ENCODE results near the gene CASS4.

The CASS4 gene

DNA sequence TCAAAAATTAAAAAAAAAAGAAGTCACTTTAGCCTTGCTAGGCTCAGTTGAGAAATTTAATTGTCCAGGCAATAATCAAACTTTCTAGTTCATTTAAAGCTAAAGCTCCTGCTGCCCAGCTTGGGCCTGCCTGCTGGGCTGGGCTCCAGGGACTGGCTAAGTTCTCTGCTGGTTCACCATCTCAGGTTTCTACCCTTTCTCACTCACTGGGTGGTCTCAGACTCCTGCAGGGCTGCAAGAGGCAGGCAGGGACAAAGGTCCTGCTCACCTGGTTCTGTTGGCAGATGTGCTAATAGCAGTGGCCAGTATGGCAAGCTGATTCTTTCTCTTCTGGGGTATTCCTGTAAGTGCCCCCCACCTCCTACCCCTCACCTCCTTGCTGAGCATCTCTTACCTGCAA is 35.2 kb downstream of the CASS4 start:
- DNase-seq (ENCODE audit: low read depth): no peak

DNA sequence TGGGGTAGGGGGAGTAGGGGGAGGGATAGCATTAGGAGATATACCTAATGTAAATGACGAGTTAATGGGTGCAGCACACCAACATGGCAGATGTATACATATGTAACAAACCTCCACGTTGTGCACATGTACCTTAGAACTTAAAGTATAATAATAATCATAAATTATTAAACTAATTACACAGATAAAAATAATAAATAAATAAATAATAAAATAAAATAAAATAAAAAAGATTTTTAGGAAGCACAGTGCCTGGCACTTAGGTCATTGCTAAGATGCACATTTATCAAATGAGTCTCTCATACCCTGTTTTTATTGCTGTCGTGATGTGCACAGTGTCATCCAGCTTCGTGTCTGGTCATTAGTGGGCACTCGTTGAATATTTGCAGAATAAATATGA is 37.4 kb downstream of the CASS4 start:
- DNase-seq (ENCODE audit: low read depth): no peak

- no peak for DNase-seq (ENCODE audit: low read depth)
These were observed 39.2 kb downstream of the CASS4 start for GRCh38 chr20:56451056-56451765.

DNA sequence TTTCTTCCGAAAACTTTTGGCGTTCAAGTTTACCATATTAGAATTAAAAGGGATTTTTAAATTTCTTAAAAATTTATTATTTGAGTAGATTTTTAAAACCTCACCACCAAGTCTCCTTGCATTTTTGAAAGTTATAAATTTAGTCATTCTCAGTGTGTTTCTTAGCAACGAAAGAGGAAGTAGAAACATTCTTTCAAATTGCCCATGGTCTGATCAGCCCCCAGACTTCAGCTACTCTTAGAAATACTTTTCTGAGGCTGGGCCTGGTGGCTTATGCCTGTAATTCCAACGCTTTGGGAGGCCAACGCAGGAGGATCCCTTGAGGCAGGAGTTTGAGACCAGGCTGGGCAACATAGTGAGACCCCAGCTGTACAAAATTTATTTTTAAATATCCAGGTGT is 41.3 kb downstream of the CASS4 start:
- DNase-seq (ENCODE audit: low read depth): no peak

- DNase-seq (ENCODE audit: low read depth): no peak
These were observed 42.7 kb downstream of the CASS4 start for GRCh38 chr20:56454754-56455153.

DNA sequence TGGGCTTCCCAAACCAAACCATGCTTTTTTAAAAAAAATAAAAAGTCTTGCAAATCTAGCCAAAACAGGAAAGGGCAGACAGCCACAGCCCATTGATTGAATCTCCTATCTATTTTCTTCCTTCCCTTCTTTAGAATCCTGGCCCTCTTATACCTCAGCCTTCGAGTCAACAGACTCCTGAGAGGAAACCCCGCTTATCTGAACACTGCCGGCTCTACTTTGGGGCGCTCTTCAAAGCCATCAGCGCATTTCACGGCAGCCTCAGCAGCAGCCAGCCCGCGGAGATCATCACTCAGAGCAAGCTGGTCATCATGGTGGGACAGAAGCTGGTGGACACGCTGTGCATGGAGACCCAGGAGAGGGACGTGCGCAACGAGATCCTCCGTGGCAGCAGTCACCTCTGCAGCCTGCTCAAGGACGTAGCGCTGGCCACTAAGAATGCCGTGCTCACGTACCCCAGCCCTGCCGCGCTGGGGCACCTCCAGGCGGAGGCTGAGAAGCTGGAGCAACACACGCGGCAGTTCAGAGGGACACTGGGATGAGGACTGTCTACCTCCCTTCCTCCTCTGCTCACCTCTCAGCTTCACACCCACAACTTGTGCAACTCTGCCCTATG is 46.3 kb downstream of the CASS4 start:
- no peak for DNase-seq (ENCODE audit: low read depth)

- no peak for DNase-seq (ENCODE audit: low read depth)
These were observed 48.4 kb downstream of the CASS4 start for GRCh38 chr20:56460459-56460858.

DNA sequence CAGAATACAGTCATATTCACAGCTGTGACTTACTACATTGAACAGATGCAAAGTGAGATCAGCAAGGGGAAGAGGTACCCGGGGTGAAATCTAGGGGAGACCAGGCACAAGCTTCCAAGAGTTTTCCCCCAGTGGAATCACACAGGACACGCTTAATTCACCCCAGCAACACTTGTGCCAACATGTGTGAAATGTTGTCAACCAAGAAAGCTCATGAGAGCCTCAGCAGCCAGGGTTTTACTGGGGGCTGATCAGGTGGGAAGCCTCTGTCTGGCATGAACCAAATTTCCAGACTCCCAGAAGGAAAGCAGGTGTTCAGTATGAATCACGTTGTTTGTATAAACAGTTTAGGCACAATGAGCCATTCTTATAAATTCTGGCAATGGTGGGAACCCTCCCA is 49.5 kb downstream of the CASS4 start:
- DNase-seq (ENCODE audit: low read depth): no peak

GRCh38 chr20:56463428-56463827 is 51.4 kb downstream of the CASS4 start:
- DNase-seq (ENCODE audit: low read depth): no peak

DNA sequence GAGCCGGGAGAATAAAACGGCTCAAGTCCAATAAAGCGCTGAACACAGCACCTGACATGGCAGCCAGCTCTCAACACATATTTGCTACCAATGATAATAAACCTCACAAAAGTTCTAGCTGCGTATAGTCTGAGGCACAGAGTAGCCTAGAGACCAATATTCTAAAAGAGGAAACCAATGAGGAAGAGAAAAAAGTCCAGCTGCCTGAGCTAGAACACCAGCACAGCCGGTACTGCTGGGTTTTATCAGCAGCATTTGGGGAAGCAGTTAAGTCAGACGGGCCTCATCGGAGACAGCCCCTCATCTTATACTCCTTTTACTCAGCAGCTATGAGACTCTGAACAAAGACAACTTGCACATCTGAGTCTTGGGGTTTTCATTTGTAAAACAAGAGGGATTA is 53.9 kb downstream of the CASS4 start:
- DNase-seq (ENCODE audit: low read depth): no peak

GRCh38 chr20:56467968-56468315 is 55.9 kb downstream of the CASS4 start:
- DNase-seq (ENCODE audit: low read depth): no peak

GRCh38 chr20:56468316-56469076 is 56.4 kb downstream of the CASS4 start, which contains the start of gene RTF2:
TSS of gene RTF2 (plus strand) at chr20:56468627. CDS start at chr20:56468698, 71 bp downstream.
- DNase-seq (ENCODE audit: low read depth): peak; percentile 83

DNA sequence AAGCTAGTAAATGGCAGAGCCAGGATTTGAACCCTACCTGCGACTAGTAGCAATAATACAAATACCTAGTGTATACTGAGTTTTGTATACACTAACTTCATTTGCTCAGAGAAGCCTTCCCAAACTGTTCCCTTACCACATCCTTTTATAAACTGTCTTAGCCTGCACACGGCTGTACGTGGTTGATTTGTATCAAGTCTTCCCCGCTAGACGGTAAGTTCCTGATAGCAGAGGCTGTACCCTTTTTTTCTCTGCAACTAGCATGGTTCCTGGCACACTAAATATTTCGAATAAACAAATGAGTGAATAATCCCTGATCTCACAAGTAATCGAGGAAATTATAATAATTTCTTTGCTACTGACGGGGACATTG is 57.0 kb downstream of the CASS4 start:
- no peak for DNase-seq (ENCODE audit: low read depth)

DNA sequence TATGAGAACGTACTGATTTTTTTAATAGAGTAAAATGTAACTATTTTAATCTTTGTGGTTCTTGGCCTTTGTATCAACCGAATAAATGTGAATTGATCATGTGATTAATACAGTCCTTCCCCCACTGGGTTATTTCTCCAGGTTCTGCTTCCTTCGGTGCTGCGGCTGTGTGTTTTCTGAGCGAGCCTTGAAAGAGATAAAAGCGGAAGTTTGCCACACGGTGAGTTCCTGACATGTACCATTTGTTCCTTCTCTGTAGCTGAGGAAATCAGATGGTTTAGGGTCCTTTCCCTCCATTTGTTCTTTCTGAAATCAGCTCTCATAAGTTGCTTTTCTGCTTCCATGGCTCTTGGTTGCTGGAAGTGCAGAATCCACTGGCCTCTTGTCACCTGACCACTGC is 71.9 kb downstream of the CASS4 start:
- DNase-seq (ENCODE audit: low read depth): no peak

- DNase-seq (ENCODE audit: low read depth): no peak
These were observed 75.2 kb downstream of the CASS4 start for GRCh38 chr20:56487216-56487615.

GRCh38 chr20:56488566-56488965 is 76.5 kb downstream of the CASS4 start:
- DNase-seq (ENCODE audit: low read depth): no peak

DNA sequence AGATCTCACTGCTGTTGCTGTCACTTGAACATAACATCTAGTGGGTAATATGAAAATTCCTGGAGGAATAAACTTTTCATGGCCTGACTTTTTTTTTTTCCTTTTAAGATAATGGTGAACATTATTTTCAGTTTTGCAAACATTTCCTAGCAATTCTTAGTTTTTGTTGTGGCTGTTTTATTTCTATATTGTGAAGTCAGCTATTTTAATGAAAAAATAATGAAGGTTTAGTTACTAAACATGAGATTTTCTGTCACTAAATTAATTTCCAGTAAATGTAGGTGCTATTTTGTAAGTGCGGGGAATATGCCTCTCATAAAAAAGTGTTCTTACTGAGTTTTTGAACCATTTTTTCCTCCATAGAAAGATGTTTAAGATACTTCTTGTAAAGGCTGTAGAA is 89.1 kb downstream of the CASS4 start:
- DNase-seq (ENCODE audit: low read depth): no peak

- DNase-seq (ENCODE audit: low read depth): no peak
These were observed 91.9 kb downstream of the CASS4 start for GRCh38 chr20:56503916-56504315.

GRCh38 chr20:56504373-56505005 is 92.4 kb downstream of the CASS4 start:
- no peak for DNase-seq (ENCODE audit: low read depth)

- DNase-seq (ENCODE audit: low read depth): no peak
These were observed 94.0 kb downstream of the CASS4 start for GRCh38 chr20:56506103-56506502.
